Kidney (tissue), 14 donors: ENCODE measurements around the gene ABTB1. TPM values are rescaled to one million over a fixed set of nuclear protein-coding genes. Genes with fewer than 3 reads are reported as not detected.
A peak's percentile ranks its signal among the peaks of the same experiment; 100 is the strongest.

Experiments
- DNase-seq, 5 donors: peaks; one replicate each; pipeline ENCODE4 v3.0.0-alpha.2; 2013 to 2020
- FAIRE-seq: peaks from 2 replicates; lab custom pipeline; 2012; peaks lifted over from hg19 to GRCh38; lab: Jason Lieb, UNC
- H3K27ac ChIP-seq, 2 donors: one replicate each; pipeline ENCODE4 v1.7.0; 2013; ENCODE audit warnings: low read depth in 2 of 2, low read length in 2 of 2, inconsistent platforms in 1 of 2
- H3K27me3 ChIP-seq: one replicate; pipeline ENCODE4 v1.7.1; 2013; ENCODE audit warnings: low read length, inconsistent platforms; ENCODE audit not compliant: control insufficient read depth, insufficient read depth
- H3K36me3 ChIP-seq, 3 donors: one replicate each; pipeline versions ENCODE4 v1.7.0 to v1.7.1; 2013; ENCODE audit warnings: low read length in 3 of 3, control low read depth in 1 of 3, inconsistent platforms in 1 of 3; ENCODE audit not compliant: insufficient read depth in 3 of 3, control insufficient read depth in 2 of 3
- H3K4me1 ChIP-seq, 3 donors: one replicate each; pipeline versions ENCODE4 v1.7.0 to v1.7.1; 2013; ENCODE audit warnings: low read length in 3 of 3, inconsistent platforms in 1 of 3, low read depth in 1 of 3; ENCODE audit not compliant: control insufficient read depth in 2 of 3, insufficient read depth in 2 of 3
- H3K4me3 ChIP-seq, 3 donors: one replicate each; pipeline versions ENCODE4 v1.7.0 to v1.8.1; 2013; ENCODE audit warnings: low read length in 3 of 3, control low read depth in 1 of 3, inconsistent platforms in 1 of 3
- H3K9ac ChIP-seq, 3 donors: one replicate each; pipeline versions ENCODE4 v1.7.0 to v1.7.1; 2013; ENCODE audit warnings: low read length in 3 of 3, control low read depth in 1 of 3, inconsistent platforms in 1 of 3
- H3K9me3 ChIP-seq, 3 donors: one replicate each; pipeline versions ENCODE4 v1.7.0 to v1.7.1; 2013; ENCODE audit warnings: low read length in 3 of 3, control low read depth in 1 of 3, inconsistent platforms in 1 of 3; ENCODE audit not compliant: control insufficient read depth in 2 of 3, insufficient read depth in 1 of 3
- intact Hi-C: fragments of 100-400 bp; cut with DNase I; formaldehyde crosslinking; loops from one replicate; pipeline ENCODE4 v1.11.1; 2022
- polyA plus RNA-seq: library from polyadenylated mRNA; stranded (reverse); fragments of 350-450 nt; fragmentation: Illumina TruSeq; extraction: RNeasy Lipid Tissue Mini Kit (QIAGEN cat#74804); gene quantifications from one replicate; pipeline ENCODE4 v1.2.3, GENCODE V29; 2014; ENCODE audit warnings: low read depth, low replicate concordance; ENCODE audit not compliant: insufficient read depth
- total RNA-seq: library from RNA; stranded (reverse); fragmentation: NEBNext Ultra II Directional; extraction: Animal tissue kit (Norgen Biotek cat#: 25700); gene quantifications from one replicate; pipeline ENCODE4 v1.2.1, GENCODE V29; 2021
- TF ChIP-seq, protein P1 (sequence below): IDR thresholded peaks from 3 replicates; pipeline ENCODE4 v1.5.1; 2012; ENCODE audit warnings: mild to moderate bottlenecking, moderate library complexity, borderline replicate concordance; ENCODE audit not compliant: insufficient read depth; ENCODE audit errors: extremely low read depth
- donor health status: control.
- donor health status: control.
- donor health status: control.
- donor health status: control.
- donor health status: control.
- donor health status: DM: yes; HTN: yes; CAD: no.
- donor health status: Normal renal cell carcinoma (clear cell type).

The ABTB1 gene
- total and polyA plus RNA-seq, 2 donors from 2014 or later: 29.2 to 43.2 TPM

DNA sequence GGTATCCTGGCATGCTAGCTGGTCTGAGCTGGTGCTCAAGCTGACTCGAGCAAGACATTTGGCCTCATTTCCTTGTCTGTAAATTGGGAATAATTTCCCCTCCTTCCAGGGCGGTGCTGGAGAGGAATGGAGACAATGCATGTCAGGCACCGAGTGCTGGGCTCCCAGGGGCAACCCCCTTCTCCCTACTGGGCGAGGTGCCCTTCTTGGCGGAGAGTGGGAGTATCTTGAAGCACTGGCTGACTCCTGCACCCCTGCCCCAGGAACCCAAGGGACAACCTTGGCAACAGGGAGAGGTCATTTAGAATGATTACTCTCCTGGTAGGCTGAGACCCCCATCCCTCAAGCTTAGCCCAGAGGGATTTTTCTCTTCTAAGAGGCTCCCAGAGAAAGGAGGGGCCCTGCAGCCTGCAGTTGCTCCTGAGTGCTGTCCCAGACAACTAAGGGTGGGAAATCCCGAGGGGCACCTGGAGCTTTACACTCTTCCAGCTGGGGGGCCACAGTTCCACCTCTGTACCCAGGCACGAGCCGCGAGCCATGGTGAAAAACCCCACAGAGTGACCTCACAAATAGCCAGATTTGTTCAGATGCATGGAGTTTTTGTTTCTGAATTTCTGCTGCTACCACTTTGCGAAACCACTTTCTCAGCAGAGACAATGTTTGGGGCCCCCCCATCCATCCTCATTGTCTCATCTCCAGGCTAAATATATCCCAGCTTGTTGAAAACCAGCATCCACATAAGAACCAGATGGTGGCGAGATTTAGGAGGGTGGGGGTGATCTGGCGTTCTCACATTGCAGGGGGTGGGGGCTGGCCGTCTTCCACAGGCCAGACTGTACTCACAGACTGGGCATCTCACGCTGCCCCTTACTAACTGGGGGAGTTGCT, 44.8 kb downstream of the ABTB1 start:
- Histone ChIP-seq H3K36me3 (no peaks in the 10 kb centered on the region), H3K9ac (no peak overlapping the region), H3K4me1 (peaks cover 0 to 4% (median 0%) of the 10 kb centered on the region in 3 donors), H3K27ac (no peak overlapping the region), H3K27me3 (no peaks in the 10 kb centered on the region), H3K4me3 (no peak overlapping the region), H3K9me3 (no peaks in the 10 kb centered on the region)
- FAIRE-seq (no peak), DNase-seq (peak in 1 of 5 donors; percentile 44)
- intact Hi-C loops: no loop called here
- TF ChIP-seq, protein P1, sequence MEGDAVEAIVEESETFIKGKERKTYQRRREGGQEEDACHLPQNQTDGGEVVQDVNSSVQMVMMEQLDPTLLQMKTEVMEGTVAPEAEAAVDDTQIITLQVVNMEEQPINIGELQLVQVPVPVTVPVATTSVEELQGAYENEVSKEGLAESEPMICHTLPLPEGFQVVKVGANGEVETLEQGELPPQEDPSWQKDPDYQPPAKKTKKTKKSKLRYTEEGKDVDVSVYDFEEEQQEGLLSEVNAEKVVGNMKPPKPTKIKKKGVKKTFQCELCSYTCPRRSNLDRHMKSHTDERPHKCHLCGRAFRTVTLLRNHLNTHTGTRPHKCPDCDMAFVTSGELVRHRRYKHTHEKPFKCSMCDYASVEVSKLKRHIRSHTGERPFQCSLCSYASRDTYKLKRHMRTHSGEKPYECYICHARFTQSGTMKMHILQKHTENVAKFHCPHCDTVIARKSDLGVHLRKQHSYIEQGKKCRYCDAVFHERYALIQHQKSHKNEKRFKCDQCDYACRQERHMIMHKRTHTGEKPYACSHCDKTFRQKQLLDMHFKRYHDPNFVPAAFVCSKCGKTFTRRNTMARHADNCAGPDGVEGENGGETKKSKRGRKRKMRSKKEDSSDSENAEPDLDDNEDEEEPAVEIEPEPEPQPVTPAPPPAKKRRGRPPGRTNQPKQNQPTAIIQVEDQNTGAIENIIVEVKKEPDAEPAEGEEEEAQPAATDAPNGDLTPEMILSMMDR: no peak

DNA sequence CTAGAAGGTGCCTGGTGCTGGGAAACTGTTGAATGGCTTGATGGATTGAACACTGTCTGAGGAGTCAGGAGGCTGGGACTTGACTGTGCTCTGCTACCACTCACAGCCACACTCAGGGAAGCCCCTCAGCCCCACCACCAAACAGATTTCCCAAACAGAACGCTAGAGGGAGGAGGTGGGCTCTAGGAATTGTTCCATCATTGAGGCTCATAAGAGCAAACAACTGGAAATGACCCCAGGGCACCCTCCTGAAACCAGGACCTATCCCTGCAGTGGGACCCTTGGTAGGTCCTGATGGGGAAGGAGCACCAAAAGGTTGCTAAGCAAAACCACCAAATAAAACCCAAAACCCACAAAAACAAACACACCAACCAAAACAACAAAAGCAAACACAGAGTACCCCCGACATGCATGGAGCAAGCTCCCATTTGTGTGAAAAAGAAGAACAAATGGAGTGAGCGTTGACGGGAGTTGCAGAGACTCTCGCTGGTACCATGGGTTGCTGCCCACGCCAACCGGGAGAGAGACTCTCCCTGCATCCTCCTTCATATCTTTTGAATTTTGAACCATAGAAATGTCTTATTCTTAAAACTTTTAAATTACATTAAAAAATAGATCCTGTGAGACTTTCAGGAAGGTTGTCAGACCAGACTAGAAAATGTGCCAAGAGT, 45.6 kb downstream of the ABTB1 start:
- no peaks in the 10 kb centered on the region for H3K9me3 ChIP-seq
- no peak overlapping the region for H3K27ac ChIP-seq
- intact Hi-C loops: no loop called here
- no peak for FAIRE-seq
- TF ChIP-seq, protein P1: no peak
- H3K36me3 ChIP-seq: no peaks in the 10 kb centered on the region
- peaks cover 0 to 6% (median 2%) of the 10 kb centered on the region in 3 donors for H3K4me1 ChIP-seq
- no peak for DNase-seq
- no peak overlapping the region for H3K9ac ChIP-seq
- no peaks in the 10 kb centered on the region for H3K27me3 ChIP-seq
- H3K4me3 ChIP-seq: no peak overlapping the region

DNA sequence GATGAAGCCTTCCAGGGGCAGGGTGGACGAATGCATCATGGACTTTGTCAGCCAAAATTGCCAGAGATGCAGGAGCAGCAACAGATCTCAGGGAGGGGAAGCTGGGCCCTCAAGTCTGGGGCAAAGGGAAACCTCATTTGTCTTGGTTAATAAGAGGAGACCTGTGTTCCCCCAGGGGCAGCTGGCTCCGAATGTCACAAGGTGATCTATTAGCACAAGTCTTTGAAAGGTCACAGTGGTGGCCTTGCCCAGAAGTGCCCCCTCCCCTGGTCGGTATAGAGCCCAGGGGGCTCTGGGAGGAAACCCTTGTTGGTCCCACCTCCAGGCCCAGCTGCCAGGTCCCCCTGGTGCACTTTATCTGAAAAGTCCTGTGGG, 46.2 kb downstream of the ABTB1 start:
- Histone ChIP-seq H3K9ac (no peak overlapping the region), H3K27me3 (no peaks in the 10 kb centered on the region), H3K4me3 (no peak overlapping the region), H3K27ac (no peak overlapping the region), H3K36me3 (no peaks in the 10 kb centered on the region), H3K4me1 (peaks cover 0 to 6% (median 2%) of the 10 kb centered on the region in 3 donors), H3K9me3 (no peaks in the 10 kb centered on the region)
- intact Hi-C loops: no loop called here
- FAIRE-seq: no peak
- TF ChIP-seq, protein P1: no peak
- no peak for DNase-seq
